Gastroesophageal sphincter (tissue), 3 donors: ENCODE measurements around the gene MAPK6.

Source experiments
- CTCF ChIP-seq, 4 experiments: fragments of 200-600 bp in 2 of 4; fragments of 450-650 bp in 2 of 4; sonication (generic) in 1 of 4; IDR thresholded peaks; one replicate each; pipeline ENCODE4 v1.5.1; 2017 to 2019; ENCODE audit warnings: antibody characterized with exemption in 4 of 4, mild to moderate bottlenecking in 2 of 4, moderate library complexity in 2 of 4
- POLR2A ChIP-seq, 2 donors: fragments of 450-650 bp; IDR thresholded peaks; one replicate each; pipeline ENCODE4 v1.6.1; 2017; ENCODE audit warnings: antibody characterized with exemption in 2 of 2, mild to moderate bottlenecking in 2 of 2, moderate library complexity in 1 of 2
- POLR2AphosphoS5 ChIP-seq: sonication (generic); formaldehyde crosslinking; IDR thresholded peaks from one replicate; pipeline ENCODE4 v1.6.1; 2017; ENCODE audit warnings: antibody characterized with exemption

- TF ChIP-seq CTCF (IDR thresholded peaks at IDR 0.05) (no peak), POLR2A (IDR thresholded peaks at IDR 0.05) (no peak), POLR2AphosphoS5 (no peak)
Measured at GRCh38 chr15:52080706-52081392, 61.8 kb downstream of the MAPK6 start.
